HUDEP-2 (cell line): ENCODE results near the gene TOMT.
"Not testable (repeated sequence)": the region's sequence is repeated elsewhere in the genome, so short reads cannot be mapped to it uniquely, and the experiment has no call there.

Source experiments
- DNase-seq, 76 experiments: peaks; one replicate each; lab custom pipeline; 2025; ENCODE audit not compliant: unreplicated experiment in 76 of 76; lab: John Stamatoyannopoulos, UW

The TOMT gene

GRCh38 chr11:72123117-72123653 lies 17.5 kb downstream of the TOMT start:
- no peak for DNase-seq

GRCh38 chr11:72124046-72124445 lies 18.3 kb downstream of the TOMT start:
- no peak for DNase-seq

DNA sequence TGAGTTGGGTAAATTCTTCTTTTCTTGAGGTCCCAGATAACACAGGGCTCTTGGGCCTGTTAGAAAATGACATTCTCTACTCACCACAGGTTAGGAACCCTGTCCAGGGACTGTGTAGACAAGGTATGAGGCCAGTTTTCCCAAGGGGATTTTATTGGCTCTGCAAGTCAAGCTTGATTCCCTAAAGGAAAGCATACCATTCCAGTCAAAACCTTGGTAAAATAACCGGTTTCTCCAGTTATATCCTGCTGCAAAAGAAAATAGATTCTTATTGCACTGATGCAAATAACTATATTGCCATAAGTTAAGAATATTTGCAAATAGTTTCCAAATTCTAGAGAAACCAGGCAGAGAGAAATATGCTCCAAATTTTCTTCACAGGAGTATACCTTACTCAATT lies 20.2 kb downstream of the TOMT start:
- DNase-seq: no peak

- no peak for DNase-seq
Observed at GRCh38 chr11:72127923-72128322, 22.2 kb downstream of the TOMT start.

DNA sequence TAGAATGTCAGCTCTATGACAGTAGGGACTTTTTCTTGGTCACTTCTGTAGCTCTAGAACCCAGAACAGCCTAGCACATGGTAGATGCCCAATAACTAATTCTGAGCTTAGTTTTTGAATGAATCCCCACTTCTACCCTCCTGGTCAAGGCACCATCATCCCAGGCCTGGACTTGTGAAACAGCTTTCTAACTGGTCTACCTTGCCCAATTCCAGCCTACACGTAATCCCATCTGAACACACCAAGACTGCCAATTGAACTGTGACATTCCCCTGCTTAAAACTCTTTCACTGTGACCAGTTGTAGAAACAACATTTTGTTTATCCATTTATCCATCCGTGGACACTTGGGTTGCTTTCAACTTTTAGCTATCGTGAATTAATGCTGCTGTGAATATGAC lies 23.7 kb downstream of the TOMT start:
- DNase-seq: no peak

DNA sequence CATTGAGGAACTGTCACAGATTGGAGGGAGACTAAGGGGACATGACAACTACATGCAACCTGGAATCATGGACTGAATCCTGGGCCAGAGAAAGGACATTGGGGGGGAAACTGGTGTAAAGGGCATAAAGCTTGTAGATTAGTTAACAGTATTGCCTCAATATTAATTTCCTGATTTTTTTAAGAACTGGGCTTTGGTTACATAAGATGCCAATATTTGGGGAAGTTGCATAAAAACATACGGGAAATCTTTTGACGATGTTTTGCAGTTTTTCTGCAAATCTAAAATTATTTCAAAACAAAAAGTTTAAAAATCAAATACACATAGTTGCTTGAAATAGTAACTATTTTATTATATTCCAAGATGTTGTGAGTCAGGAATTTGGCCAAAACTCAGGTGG lies 26.9 kb downstream of the TOMT start:
- DNase-seq: no peak

GRCh38 chr11:72135473-72135872 lies 29.7 kb downstream of the TOMT start, which contains the start of gene FOLR3:
Gene FOLR3, plus strand, starts transcription at chr11:72135725. Its CDS starts 228 bp downstream, at chr11:72135953.
- not testable (repeated sequence) for DNase-seq

DNA sequence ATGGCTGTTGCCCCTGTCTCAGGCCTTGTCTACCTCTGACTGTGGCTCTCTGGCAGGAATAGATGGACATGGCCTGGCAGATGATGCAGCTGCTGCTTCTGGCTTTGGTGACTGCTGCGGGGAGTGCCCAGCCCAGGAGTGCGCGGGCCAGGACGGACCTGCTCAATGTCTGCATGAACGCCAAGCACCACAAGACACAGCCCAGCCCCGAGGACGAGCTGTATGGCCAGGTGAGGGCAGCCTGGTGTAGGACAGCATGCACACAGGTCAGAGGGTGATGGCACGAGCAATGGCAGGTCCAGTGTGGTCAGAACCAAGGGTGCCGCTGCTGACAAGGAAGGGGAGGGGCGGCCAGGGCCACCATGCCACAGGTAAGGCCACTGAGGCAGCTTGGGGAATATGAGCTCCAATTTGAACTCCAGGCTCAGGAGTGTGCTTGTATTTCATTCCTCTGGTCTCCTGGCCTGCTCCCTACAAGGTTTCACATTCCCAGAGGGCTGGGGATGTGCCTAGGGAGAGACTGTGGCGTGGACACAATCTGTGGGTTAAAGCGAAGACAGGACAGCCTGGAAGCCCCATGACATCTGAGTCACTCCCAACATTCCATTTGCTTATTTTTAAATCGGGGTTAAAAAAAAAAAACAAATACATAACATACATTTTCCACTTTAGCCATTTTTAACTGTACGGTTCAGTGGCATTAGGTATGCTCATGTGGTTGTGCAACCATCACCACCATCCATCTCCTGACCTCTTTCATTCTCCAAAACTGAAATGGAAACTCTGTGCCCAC lies 30.4 kb downstream of the TOMT start:
- DNase-seq: no peak

GRCh38 chr11:72136684-72137262 lies 31.0 kb downstream of the TOMT start:
- DNase-seq: no peak

- no peak for DNase-seq
Observed at GRCh38 chr11:72138821-72139390, 33.2 kb downstream of the TOMT start.

GRCh38 chr11:72139500-72139899 lies 33.8 kb downstream of the TOMT start:
- no peak for DNase-seq

GRCh38 chr11:72140661-72141060 lies 34.9 kb downstream of the TOMT start:
- no peak for DNase-seq

GRCh38 chr11:72141066-72141465 lies 35.3 kb downstream of the TOMT start:
- DNase-seq: no peak

DNA sequence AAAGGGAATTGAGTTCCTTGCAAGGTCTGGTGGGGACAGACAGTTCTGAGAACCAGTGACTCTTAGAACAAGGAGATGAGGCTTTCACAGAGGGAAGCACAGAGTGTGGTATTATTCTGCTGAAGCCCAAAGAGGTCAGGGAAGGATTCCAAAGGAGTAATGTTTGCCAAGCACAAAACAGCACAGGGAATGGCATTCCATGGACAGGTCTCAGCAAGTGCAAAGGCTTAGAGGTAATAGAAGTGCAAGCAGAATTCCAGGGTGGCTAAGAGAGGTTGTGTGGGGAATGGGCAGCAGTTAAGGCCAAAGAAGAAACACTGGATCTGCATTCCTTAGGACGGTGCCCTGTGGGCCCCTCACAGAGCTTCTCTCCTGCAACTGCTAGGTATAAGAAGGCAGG lies 36.4 kb downstream of the TOMT start:
- not testable (repeated sequence) for DNase-seq

- DNase-seq: not testable (repeated sequence)
Observed at GRCh38 chr11:72142543-72142942, 36.8 kb downstream of the TOMT start.

- DNase-seq: no peak
Observed at GRCh38 chr11:72144807-72145565, 39.3 kb downstream of the TOMT start.

DNA sequence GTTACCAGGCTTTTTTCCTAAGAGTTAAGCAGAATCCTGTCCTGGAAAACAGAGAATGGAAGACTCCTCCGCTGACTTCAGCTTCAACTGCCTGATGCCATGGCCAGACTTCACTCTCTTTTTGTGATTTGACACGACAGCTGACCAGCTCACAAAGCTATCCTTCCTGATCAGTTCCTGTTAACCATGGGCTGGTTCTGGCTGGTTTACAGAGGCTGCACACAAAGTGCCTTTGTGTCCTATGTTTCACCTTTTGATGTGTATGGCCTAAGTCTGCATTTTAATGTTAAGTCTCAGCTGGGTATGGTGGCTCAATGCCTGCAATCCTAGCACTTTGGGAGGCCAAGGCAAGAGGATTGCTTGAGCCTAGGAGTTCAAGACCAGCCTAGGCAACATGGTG lies 40.9 kb downstream of the TOMT start:
- DNase-seq: no peak

DNA sequence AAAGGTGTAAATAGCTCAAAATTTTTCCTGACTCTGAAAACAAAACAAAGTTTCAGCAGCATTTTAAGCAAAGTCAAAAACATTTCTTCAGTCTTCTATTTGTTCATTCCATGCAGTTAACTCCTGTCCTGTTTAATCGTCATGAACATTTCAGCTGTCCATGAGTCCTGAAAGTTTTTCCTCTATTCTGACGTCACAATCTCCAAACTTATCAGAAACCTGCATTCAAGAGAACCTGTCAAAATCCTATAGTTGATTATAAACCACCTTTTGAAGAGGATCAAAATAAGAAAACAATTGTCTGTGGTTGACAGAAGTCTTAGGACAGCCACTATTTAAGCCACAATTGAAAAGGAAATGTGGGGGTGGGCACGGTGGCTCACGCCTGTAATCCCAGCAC lies 45.2 kb downstream of the TOMT start:
- DNase-seq: no peak

DNA sequence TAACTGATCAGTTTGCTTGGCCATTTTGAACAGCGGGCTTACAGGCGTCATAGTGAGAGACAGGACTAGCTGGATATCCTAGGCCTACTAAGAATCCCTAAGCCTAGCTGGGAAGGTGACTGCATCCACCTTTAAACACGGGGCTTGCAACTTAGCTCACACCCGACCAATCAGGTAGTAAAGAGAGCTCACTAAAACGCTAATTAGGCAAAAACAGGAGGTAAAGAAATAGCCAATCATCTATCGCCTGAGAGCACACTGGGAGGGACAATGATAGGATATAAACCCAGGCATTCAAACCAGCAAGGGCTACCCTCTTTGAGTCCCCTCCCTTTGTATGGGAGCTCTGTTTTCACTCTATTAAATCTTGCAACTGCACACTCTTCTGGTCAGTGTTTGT lies 48.1 kb downstream of the TOMT start:
- DNase-seq: not testable (repeated sequence)

- no peak for DNase-seq
Observed at GRCh38 chr11:72154816-72155215, 49.1 kb downstream of the TOMT start.

DNA sequence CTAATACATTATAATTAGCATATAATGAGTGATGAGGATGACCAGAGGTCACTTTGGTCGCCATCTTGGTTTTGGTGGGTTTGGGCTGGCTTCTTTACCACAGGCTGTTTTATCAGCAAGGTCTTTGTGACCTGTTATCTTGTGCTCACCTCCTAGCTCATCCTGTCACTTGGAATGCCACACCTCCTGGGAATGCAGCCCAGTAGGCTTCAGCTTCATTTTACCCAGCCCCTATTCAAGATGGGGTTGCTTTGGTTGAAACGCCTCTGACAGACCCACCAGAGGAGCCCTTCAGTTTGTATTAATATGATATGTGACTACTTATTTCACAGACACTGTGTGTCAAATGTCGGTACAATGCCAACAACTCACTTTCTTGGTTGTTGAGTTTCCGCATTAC lies 50.0 kb downstream of the TOMT start:
- DNase-seq: no peak
